Right forelimb (tissue), 1 donor: ENCODE results near the gene WDR70.

Experiments
- DNase-seq: peaks from one replicate; pipeline ENCODE4 v3.0.0-alpha.2; 2018

The WDR70 gene

DNA sequence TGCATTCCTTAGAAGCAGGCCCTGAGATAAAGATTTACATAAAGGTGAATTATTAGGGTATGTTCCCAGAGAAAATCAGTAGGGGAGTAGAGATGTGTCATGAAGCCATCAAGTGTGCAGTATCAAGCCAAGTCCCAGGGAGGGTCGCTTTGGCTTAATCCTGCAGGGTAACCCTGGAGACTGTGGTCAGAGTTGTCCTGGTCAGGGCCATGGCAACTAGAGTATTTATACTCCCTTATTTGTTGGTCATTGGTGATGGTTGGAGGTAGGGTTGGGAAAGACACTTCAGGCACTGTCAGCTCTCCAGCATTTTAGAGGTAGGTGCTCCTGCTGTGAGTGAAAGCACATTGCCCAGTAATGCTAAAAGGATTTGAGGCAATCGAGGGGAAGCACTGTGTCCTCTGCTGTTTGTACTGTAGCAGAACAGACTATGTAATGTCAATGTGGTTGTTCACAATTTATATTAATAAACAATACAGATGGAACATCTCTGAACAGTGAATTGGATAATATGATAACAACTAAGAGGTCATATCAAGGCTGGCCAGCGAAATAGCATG, 351.9 kb downstream of the WDR70 start:
- no peak for DNase-seq

- DNase-seq: no peak
These were observed 355.0 kb downstream of the WDR70 start for GRCh38 chr5:37734114-37734513.

DNA sequence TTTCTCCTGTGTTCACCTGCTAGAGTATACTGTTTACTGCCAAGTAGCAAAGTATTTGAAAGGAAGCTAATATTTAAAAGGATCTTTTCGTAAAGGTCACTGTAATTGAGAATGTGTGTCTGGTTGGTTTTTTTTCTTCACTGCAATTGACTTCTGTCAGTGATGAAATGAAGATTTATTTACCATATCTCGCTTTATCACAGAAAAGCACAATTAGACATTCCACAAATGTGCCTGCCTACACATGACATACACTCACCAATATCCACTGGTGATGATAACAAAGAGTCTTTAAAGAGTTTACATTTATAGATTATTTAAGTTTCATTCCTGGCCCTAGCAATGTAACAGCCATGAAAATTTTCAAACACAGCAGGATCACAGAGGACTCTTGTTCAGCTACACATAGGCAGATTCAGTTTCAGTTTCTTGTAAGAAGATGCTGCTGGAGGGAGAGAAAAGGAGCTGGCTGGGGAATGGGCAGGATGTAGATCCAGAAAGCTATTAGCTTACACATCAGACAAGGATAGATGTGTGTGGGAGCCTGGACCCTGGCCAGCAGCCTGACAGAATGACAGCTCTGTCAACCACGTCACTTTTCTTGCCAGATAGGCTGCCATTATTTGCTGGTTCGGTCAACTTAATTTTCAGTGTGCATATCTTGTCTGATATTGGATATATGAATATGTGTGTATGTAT, 356.7 kb downstream of the WDR70 start:
- no peak for DNase-seq

GRCh38 chr5:37736397-37736796, 357.3 kb downstream of the WDR70 start:
- no peak for DNase-seq

DNA sequence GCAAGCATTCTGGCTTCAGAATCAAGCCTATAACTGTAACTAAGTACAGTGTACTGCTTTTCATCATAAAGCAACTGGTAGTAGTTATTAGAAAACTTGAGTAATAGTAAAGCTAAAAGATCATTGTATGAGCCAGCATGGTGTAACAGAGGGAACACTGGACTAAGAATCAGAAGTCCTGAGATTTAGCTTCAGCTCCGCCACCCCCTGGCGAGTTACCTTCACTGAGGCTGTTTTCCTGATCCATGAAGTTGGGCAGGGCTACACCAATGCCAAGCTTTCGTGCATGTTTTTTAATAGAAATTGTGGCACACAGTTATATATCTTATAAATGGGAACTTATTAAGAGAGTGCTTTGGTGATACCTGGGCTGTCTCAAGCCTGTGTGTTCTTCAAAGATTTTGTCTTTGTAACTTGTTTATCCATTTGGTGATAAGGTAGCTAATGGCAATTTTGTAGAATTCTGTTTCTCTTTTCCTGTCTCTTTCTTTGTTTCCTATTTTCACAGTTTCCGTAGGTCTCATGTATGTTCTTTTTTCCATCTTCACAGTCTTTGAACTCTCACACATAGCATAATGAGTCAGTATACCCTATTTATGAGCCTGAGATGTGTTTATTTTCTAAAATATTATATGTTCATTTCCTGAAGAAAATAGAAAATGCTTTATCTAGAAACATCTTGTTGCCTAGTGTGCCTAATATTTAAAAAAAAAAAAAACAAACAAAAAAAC, 358.4 kb downstream of the WDR70 start:
- no peak for DNase-seq

GRCh38 chr5:37738057-37738691, 359.1 kb downstream of the WDR70 start:
- no peak for DNase-seq

- no peak for DNase-seq
These were observed 359.9 kb downstream of the WDR70 start for GRCh38 chr5:37738865-37739488.

- DNase-seq: no peak
These were observed 360.7 kb downstream of the WDR70 start for GRCh38 chr5:37739817-37740261.

DNA sequence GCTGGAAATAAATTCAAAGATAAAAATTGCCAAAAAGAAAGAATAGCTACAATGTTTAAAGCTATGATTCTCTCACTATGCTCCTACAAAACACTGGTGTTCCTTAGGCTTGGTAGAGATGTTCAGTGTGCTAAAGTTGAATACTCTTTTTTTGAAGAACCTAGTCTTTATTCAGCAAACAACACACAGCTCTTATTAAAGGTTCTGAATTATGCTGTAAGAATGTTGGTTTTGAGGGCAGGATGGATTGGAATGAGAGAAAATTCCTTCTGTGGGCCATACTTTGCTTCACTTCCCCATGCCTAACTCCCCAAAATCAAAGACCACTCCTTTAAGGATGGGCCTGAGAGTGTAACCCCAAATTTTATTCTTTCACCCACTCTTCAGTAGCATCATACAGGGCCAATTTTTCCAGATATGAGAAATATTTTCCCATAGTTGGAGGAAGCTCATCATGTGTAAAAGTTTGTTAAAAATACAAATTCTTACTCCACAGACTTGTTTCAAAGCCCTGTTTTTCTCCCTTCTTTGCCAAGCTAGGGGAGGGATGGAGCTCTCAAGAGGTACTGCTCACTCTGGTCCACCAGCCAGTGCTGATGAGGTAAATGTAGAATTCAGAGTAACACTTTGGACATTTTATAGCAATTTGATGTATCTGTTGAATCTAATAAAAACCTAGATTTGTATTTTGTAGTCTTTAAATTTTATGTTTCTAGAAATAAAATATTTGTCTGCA, 361.4 kb downstream of the WDR70 start:
- DNase-seq: no peak

- DNase-seq: no peak
These were observed 363.0 kb downstream of the WDR70 start for GRCh38 chr5:37742111-37742510.

DNA sequence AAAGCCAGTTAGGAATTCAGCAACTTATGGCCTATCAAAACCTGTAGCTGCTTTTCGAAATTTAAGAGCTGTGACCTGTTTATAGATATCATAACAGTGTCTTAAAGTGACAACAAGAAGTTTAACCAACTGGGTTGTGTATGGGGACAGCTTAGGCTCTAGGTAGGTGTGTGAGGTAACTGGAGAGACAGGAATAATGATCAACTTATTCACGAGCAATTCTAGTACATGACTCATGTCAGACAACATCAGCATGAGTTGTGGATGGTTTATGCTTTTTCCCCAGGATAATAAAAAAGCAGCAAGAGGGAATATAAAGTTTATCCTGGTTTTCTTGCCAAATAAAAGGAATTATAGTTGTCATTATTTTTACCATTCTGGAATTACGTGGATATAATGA, 372.1 kb downstream of the WDR70 start:
- no peak for DNase-seq

- no peak for DNase-seq
These were observed 375.9 kb downstream of the WDR70 start for GRCh38 chr5:37754976-37755375.

DNA sequence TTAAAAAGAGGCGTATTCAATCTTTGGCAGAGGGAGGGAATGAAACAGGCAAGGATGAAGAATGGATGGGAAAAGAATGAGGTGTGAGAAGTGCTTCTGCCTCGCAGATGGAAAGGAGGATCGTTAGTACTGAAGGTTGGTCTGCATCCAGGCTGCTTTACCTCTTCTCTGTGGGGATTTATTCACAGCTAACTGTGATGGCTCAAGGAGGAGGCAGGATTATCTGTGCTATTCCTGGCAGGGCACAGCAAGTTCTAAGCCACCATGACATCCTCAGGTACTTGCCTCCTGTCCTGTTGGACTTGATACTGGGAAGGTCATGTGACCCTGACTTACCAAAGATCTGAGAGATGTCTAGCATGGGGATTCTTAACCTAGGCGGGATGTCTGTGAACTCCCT, 376.5 kb downstream of the WDR70 start:
- no peak for DNase-seq

DNA sequence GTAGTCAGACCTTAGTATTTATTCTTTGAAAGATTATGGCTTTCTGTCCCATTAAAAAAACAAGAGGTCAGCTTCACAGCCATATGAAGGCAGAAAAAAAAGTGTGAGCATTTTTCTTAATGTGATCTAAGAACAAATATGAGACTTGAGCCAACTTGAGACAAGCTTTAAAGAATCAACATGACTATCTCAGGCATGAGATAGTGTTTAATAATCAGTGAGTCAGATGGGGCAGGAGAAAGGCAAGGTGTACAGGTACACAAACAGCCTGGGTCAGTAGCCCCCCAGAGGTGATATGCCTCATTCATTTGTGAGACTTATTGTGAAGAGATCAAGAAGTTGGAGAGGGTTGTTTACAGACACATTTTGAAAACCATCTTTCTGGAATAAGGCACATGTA, 377.1 kb downstream of the WDR70 start:
- DNase-seq: no peak

DNA sequence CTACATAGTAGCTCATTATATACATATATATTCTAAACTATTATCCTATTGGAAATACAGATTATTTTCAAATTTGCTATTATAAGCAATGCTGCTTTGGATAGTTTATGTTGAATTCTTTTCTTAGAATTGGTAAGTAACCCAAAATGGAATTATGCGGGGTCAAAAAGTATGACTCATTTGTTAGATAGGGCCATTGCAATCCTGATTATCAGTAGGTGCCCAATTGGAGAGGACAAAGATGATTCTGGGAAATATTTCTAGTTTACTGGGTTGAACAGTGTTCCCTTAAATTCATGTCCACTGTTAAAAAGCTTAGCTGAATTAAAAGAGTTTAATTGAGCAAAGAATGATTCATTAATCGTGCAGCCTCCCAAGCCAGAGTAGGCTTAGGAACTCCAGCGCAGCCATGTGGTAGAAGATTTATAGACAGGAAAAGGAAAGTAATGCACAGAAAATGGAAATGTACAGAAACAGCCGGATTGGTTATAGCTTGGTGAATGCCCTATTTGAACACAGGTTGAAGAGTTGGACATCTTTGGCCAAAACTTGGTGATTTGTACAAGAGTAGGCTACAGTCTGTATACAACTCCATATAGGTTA, 379.0 kb downstream of the WDR70 start:
- DNase-seq: no peak

DNA sequence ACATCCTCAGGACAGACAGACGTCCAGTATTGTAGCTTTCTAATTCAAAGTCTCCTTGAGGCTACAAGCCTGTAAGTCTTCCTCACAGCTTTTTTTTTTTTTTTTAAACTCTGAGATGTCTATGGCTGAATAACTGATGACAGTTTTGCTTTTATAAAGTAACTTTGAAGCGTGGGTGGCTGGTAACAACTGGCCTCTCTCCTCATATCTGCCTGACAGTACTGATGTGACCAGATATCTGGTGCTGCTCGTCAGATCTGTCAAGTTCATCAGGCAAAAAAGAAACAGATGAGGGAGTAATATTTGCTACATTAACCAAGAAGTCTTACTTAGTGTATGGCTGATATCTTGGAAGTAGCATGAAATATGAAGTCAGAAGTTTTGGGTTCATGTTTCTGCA, 388.1 kb downstream of the WDR70 start:
- no peak for DNase-seq

DNA sequence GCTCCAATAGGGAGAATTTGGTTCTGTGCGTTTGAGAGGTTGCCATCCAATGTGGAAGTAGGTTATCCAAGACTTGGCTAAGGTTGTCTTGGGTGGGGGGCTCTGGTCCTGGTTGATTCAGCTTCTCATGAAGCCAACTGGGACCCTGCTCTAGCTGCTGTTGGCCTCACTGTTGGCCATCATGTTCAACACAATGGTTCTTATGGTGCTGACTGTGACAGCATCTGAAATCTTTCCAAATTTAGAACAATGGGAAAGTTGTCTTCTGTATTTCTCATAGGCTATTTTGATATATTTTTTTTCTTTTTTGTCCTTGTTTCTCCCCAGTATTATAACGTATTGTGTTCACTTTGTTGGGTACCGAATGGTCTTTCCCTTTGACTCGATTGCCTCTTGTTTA, 388.8 kb downstream of the WDR70 start:
- DNase-seq: no peak

- no peak for DNase-seq
These were observed 389.3 kb downstream of the WDR70 start for GRCh38 chr5:37768371-37768770.

- DNase-seq: no peak
These were observed 390.0 kb downstream of the WDR70 start for GRCh38 chr5:37769108-37769507.

- no peak for DNase-seq
These were observed 390.7 kb downstream of the WDR70 start for GRCh38 chr5:37769840-37770239.

- DNase-seq: no peak
These were observed 391.7 kb downstream of the WDR70 start for GRCh38 chr5:37770786-37771185.

DNA sequence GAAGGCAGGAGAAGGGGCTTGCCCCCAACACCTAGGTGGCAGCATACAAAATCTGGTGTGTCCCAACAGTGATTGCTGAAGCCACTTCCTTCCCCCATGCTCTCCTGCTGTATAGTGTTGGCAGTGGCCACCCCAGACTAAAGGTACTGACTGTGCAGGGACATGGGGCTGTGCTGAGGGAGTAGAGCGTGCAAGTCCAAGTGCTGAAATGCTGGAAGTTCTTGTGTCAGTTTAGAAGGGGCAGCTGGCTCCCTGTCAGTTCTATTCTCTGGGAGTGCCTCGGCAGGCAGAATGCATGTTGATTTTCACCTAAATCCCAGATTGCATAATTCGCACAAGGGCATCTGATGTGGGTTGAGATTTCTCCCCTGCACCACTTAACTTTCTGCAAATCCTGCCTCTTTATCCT, 392.1 kb downstream of the WDR70 start:
- no peak for DNase-seq
